Liver (tissue), 9 donors: ENCODE results near the gene CXXC5. TPM values are rescaled to one million over a fixed set of nuclear protein-coding genes. Genes with fewer than 3 reads are reported as not detected.

Experiments used
- DNase-seq: peaks from one replicate; pipeline ENCODE4 v3.0.0-alpha.2; 2017; ENCODE audit warnings: low spot score
- H3K27ac ChIP-seq, 2 donors: one replicate each; pipeline ENCODE4 v1.7.0; 2013; ENCODE audit warnings: inconsistent platforms in 2 of 2, low read length in 2 of 2, control low read depth in 1 of 2, low read depth in 1 of 2, mild to moderate bottlenecking in 1 of 2
- H3K27me3 ChIP-seq, 4 donors: one replicate each; pipeline versions ENCODE4 v1.6.1 to v1.7.0; 2013; ENCODE audit warnings: low read length in 3 of 4, inconsistent platforms in 1 of 4, mild to moderate bottlenecking in 1 of 4, moderate library complexity in 1 of 4; ENCODE audit not compliant: control insufficient read depth in 4 of 4, insufficient read depth in 4 of 4
- H3K36me3 ChIP-seq, 4 donors: one replicate each; pipeline versions ENCODE4 v1.6.1 to v1.7.0; 2013; ENCODE audit warnings: low read length in 3 of 4, mild to moderate bottlenecking in 3 of 4, low read depth in 1 of 4, moderate library complexity in 1 of 4; ENCODE audit not compliant: control insufficient read depth in 4 of 4, insufficient read depth in 3 of 4
- H3K4me1 ChIP-seq, 4 donors: one replicate each; pipeline versions ENCODE4 v1.6.1 to v1.7.0; 2013; ENCODE audit warnings: low read length in 3 of 4, mild to moderate bottlenecking in 3 of 4, moderate library complexity in 1 of 4; ENCODE audit not compliant: control insufficient read depth in 4 of 4, insufficient read depth in 4 of 4
- H3K4me3 ChIP-seq, 3 donors: one replicate each; pipeline versions ENCODE4 v1.6.1 to v1.7.0; 2013; ENCODE audit warnings: low read length in 3 of 3, control low read depth in 1 of 3, low read depth in 1 of 3, mild to moderate bottlenecking in 1 of 3
- H3K9ac ChIP-seq, 2 donors: one replicate each; pipeline ENCODE4 v1.7.0; 2013; ENCODE audit warnings: low read length in 2 of 2, mild to moderate bottlenecking in 2 of 2, moderate library complexity in 2 of 2, control low read depth in 1 of 2, low read depth in 1 of 2
- H3K9me3 ChIP-seq, 4 donors: one replicate each; pipeline versions ENCODE4 v1.6.1 to v1.7.0; 2013; ENCODE audit warnings: low read length in 3 of 4; ENCODE audit not compliant: control insufficient read depth in 4 of 4
- ATF3 ChIP-seq: IDR thresholded peaks from 2 replicates; pipeline ENCODE4 v1.6.1; 2016; ENCODE audit warnings: antibody characterized with exemption
- EGR1 ChIP-seq, 2 donors: IDR thresholded peaks; 2 replicates each; pipeline ENCODE4 v1.6.1; 2016 to 2018; ENCODE audit warnings: antibody characterized with exemption in 2 of 2, low read depth in 2 of 2
- FOXA1 ChIP-seq: IDR thresholded peaks from 2 replicates; pipeline ENCODE4 v1.6.1; 2016; ENCODE audit warnings: antibody characterized with exemption
- GABPA ChIP-seq, 2 donors: IDR thresholded peaks in 1 of 2; conservative IDR thresholded peaks in 1 of 2; 2 replicates each; pipeline ENCODE4 v1.6.1; 2016; ENCODE audit warnings: antibody characterized with exemption in 2 of 2, mild to moderate bottlenecking in 1 of 2, moderate library complexity in 1 of 2
- HNF4A ChIP-seq, 2 donors: conservative IDR thresholded peaks; 2 replicates each; pipeline ENCODE4 v1.6.1; 2016; ENCODE audit warnings: antibody characterized with exemption in 2 of 2, mild to moderate bottlenecking in 2 of 2
- HNF4G ChIP-seq: IDR thresholded peaks from 2 replicates; pipeline ENCODE4 v1.6.1; 2016; ENCODE audit warnings: antibody characterized with exemption
- MAX ChIP-seq: IDR thresholded peaks from 2 replicates; pipeline ENCODE4 v1.6.1; 2016; ENCODE audit warnings: antibody characterized with exemption
- RAD21 ChIP-seq, 2 donors: IDR thresholded peaks; 2 replicates each; pipeline ENCODE4 v1.6.1; 2016; ENCODE audit warnings: antibody characterized with exemption in 2 of 2, mild to moderate bottlenecking in 2 of 2
- REST ChIP-seq: IDR thresholded peaks from 2 replicates; pipeline ENCODE4 v1.6.1; 2016; ENCODE audit warnings: antibody characterized with exemption, mild to moderate bottlenecking
- RXRA ChIP-seq, 2 donors: IDR thresholded peaks; 2 replicates each; pipeline ENCODE4 v1.6.1; 2017 to 2018; ENCODE audit warnings: antibody characterized with exemption in 2 of 2, mild to moderate bottlenecking in 1 of 2
- SP1 ChIP-seq: IDR thresholded peaks from 2 replicates; pipeline ENCODE4 v1.6.1; 2018; ENCODE audit warnings: antibody characterized with exemption, mild to moderate bottlenecking
- TAF1 ChIP-seq: conservative IDR thresholded peaks from 2 replicates; pipeline ENCODE4 v1.6.1; 2016; ENCODE audit warnings: antibody characterized with exemption, mild to moderate bottlenecking
- YY1 ChIP-seq: IDR thresholded peaks from 2 replicates; pipeline ENCODE4 v1.6.1; 2016; ENCODE audit warnings: antibody characterized with exemption, mild to moderate bottlenecking
- ZBTB33 ChIP-seq: IDR thresholded peaks from 2 replicates; pipeline ENCODE4 v1.6.1; 2016; ENCODE audit warnings: antibody characterized with exemption
- WGBS: extraction: QIAGEN DNeasy Blood & Tissue Kit; methylation state at CpG from one replicate; pipeline ENCODE4 v1.1.7; 2013; 5-methylcytosine and 5-hydroxymethylcytosine counted together
- polyA plus RNA-seq, 2 donors: library from polyadenylated mRNA; stranded (reverse) in 1 of 2; unstranded in 1 of 2; fragments of 200-250 nt in 1 of 2; fragments of >200 nt in 1 of 2; fragmentation: Nextera tagmentation in 1 of 2; extraction: Ambion mirVana in 1 of 2; gene quantifications; one replicate each; pipeline versions ENCODE4 v1.2.1 to v1.2.3, GENCODE V29; 2013 to 2015
- total RNA-seq, 2 donors: library from RNA; depleted of rRNA; stranded (reverse); fragments of >200 nt; gene quantifications; one replicate each; pipeline ENCODE4 v1.2.3, GENCODE V29; 2014
- donor health status: healthy.
- donor health status: healthy.
- donor health status: healthy.
- donor health status: healthy.
- donor health status: healthy.

Gene CXXC5
- total and polyA plus RNA-seq, 4 donors = 40.6 to 78.6 (median 64.5) TPM

GRCh38 chr5:139638090-139638735 is 9.9 kb upstream of the CXXC5 start:
- Histone ChIP-seq H3K9ac (peak overlapping the region; percentile 34 to 65), H3K36me3 (no peaks in the 10 kb centered on the region), H3K27me3 (no peaks in the 10 kb centered on the region), H3K4me3 (peak overlapping the region; percentile 11 to 56 (median 26)), H3K4me1 (peaks cover 35 to 75% (median 61%) of the 10 kb centered on the region in 4 donors), H3K9me3 (no peaks in the 10 kb centered on the region), H3K27ac (peak overlapping the region; percentile 97 to 99)
- no peak for TF ChIP-seq ATF3
- peak; percentile 59 for TF ChIP-seq YY1
- TF ChIP-seq EGR1 (IDR thresholded peaks at IDR 0.05; ENCODE audit: low read depth in 2 of 2) = peak in 1 of 2 donors; percentile 34
- TF ChIP-seq TAF1 = peak; percentile 76
- TF ChIP-seq GABPA (IDR thresholded peaks at IDR 0.05 in 1 of 2, conservative IDR thresholded peaks at IDR 0.05 in 1 of 2) = peak in 1 of 2 donors; percentile 33
- peak in 1 of 2 donors; percentile 70 for TF ChIP-seq HNF4A (conservative IDR thresholded peaks at IDR 0.05)
- TF ChIP-seq REST = peak; percentile 76
- no peak for TF ChIP-seq HNF4G
- TF ChIP-seq RAD21 (IDR thresholded peaks at IDR 0.05) = peak; percentile 42 to 72
- TF ChIP-seq MAX = no peak
- no peak for TF ChIP-seq ZBTB33
- peak; percentile 60 for TF ChIP-seq SP1
- TF ChIP-seq RXRA (IDR thresholded peaks at IDR 0.05) = peak; percentile 58 to 68
- peak; percentile 26 for TF ChIP-seq FOXA1
- DNase-seq = peak; percentile 74
- WGBS = 7% methylated on average over 23 of the region's 23 CpGs

- 61% methylated on average over 12 of the region's 12 CpGs for WGBS
- H3K9me3 ChIP-seq = no peaks in the 10 kb centered on the region
- H3K27ac ChIP-seq = peak overlapping the region; percentile 97 to 99
- H3K4me3 ChIP-seq = no peak overlapping the region
- H3K27me3 ChIP-seq = no peaks in the 10 kb centered on the region
- H3K36me3 ChIP-seq = no peaks in the 10 kb centered on the region
- peak overlapping the region in 1 of 2 donors; percentile 16 for H3K9ac ChIP-seq
- DNase-seq = peak; percentile 44
- peaks cover 40 to 76% (median 64%) of the 10 kb centered on the region in 4 donors for H3K4me1 ChIP-seq
- TF ChIP-seq HNF4A (conservative IDR thresholded peaks at IDR 0.05) (no peak), YY1 (no peak), ZBTB33 (no peak)
Measured at GRCh38 chr5:139638736-139639618, 9.2 kb upstream of the CXXC5 start.
